H1 (cell line): ENCODE measurements around the gene SCD. TPM values are rescaled to one million over a fixed set of nuclear protein-coding genes. Genes with fewer than 3 reads are reported as not detected.
A peak's percentile ranks its signal among the peaks of the same experiment; 100 is the strongest.

ENCODE experiments used
- CTCF ChIA-PET: fragments of 300-600 bp; sonication (Branson Sonifier 250); formaldehyde crosslinking; loops from one replicate; lab custom pipeline; 2021; ENCODE audit not compliant: partially characterized antibody; lab: Charles Lee
- POLR2A ChIA-PET: fragments of 300-600 bp; sonication (Branson Sonifier 250); formaldehyde crosslinking; loops from one replicate; lab custom pipeline; 2021; ENCODE audit warnings: inconsistent platforms; ENCODE audit not compliant: partially characterized antibody; lab: Charles Lee
- DNase-seq, 2 experiments: peaks; one replicate each; pipeline versions ENCODE4 v3.0.0 to v3.0.0-alpha.2; 2010 to 2022; ENCODE audit warnings: low spot score in 2 of 2, low read depth in 1 of 2, mixed read lengths in 1 of 2
- FAIRE-seq: peaks from 2 replicates; lab custom pipeline; 2011; peaks lifted over from hg19 to GRCh38; lab: Jason Lieb, UNC
- H2AFZ ChIP-seq: 2 replicates; pipeline ENCODE4 v1.8.1; 2012; ENCODE audit warnings: low read length, inconsistent platforms
- H2AK5ac ChIP-seq: 2 replicates; pipeline ENCODE4 v1.6.1; 2013; ENCODE audit warnings: low read depth, low read length
- H2BK120ac ChIP-seq: replicated peaks from 2 replicates; pipeline ENCODE3; 2013; ENCODE audit warnings: low read depth, low read length, inconsistent platforms
- H2BK12ac ChIP-seq: 2 replicates; pipeline ENCODE4 v1.6.1; 2013; ENCODE audit warnings: low read depth, low read length
- H2BK15ac ChIP-seq: 2 replicates; pipeline ENCODE4 v1.6.1; 2013; ENCODE audit warnings: low read length
- H2BK20ac ChIP-seq: 2 replicates; pipeline ENCODE4 v1.6.1; 2013; ENCODE audit warnings: low read length
- H2BK5ac ChIP-seq: 2 replicates; pipeline ENCODE4 v1.6.1; 2013; ENCODE audit warnings: low read depth, low read length
- H3K14ac ChIP-seq: 2 replicates; pipeline ENCODE4 v1.6.1; 2013; ENCODE audit warnings: inconsistent platforms; ENCODE audit not compliant: insufficient read length
- H3K18ac ChIP-seq: 2 replicates; pipeline ENCODE4 v1.6.1; 2013; ENCODE audit warnings: low read length; ENCODE audit errors: extremely low read depth
- H3K23ac ChIP-seq: 2 replicates; pipeline ENCODE4 v1.6.1; 2013; ENCODE audit warnings: inconsistent platforms; ENCODE audit not compliant: insufficient read length
- H3K23me2 ChIP-seq: 2 replicates; pipeline ENCODE4 v1.6.1; 2013; ENCODE audit warnings: low read depth, low read length
- H3K27ac ChIP-seq: 2 replicates; pipeline ENCODE4 v1.6.1; 2011; ENCODE audit warnings: low read depth, low read length, inconsistent platforms
- H3K27me3 ChIP-seq, 4 experiments: replicated peaks in 1 of 4; 1 replicate in 1 of 4; 2 replicates in 3 of 4; pipeline versions ENCODE4 v1.6.1 to v1.8.1; 2011 to 2013; ENCODE audit warnings: low read length in 3 of 4, mild to moderate bottlenecking in 3 of 4, inconsistent platforms in 2 of 4, mixed read lengths in 2 of 4, moderate library complexity in 1 of 4; ENCODE audit not compliant: control insufficient read depth in 3 of 4, insufficient read depth in 3 of 4; ENCODE audit errors: extremely low read depth in 1 of 4
- H3K36me3 ChIP-seq, 4 experiments: 2 replicates each; pipeline versions ENCODE4 v1.6.1 to v1.8.1; 2011 to 2013; ENCODE audit warnings: mild to moderate bottlenecking in 4 of 4, low read length in 3 of 4, moderate library complexity in 2 of 4, control low read depth in 1 of 4, inconsistent platforms in 1 of 4; ENCODE audit not compliant: insufficient read depth in 4 of 4, control insufficient read depth in 2 of 4
- H3K4ac ChIP-seq: replicated peaks from 2 replicates; pipeline ENCODE3; 2013; ENCODE audit warnings: low read length, low read depth, mixed read lengths, inconsistent platforms; ENCODE audit not compliant: insufficient read length
- H3K4me1 ChIP-seq, 4 experiments: replicated peaks in 1 of 4; 1 replicate in 1 of 4; 2 replicates in 3 of 4; pipeline versions ENCODE4 v1.6.1 to v1.8.1; 2011 to 2013; ENCODE audit warnings: low read length in 3 of 4, inconsistent platforms in 2 of 4, mixed read lengths in 1 of 4; ENCODE audit not compliant: insufficient read depth in 4 of 4, control insufficient read depth in 3 of 4
- H3K4me2 ChIP-seq, 2 experiments: 2 replicates each; pipeline versions ENCODE4 v1.6.1 to v1.8.1; 2011 to 2013; ENCODE audit warnings: low read depth in 2 of 2, low read length in 2 of 2, control low read depth in 1 of 2, inconsistent platforms in 1 of 2, mild to moderate bottlenecking in 1 of 2; ENCODE audit not compliant: insufficient read depth in 1 of 2
- H3K4me3 ChIP-seq, 4 experiments: fragments of 200-600, 300-600 bp in 1 of 4; sonication (generic), shearing (Covaris generic), sonication (Bioruptor Twin) in 1 of 4; 2 replicates each; pipeline versions ENCODE4 v1.5.1 to v1.8.1; 2011 to 2016; ENCODE audit warnings: low read length in 4 of 4, low read depth in 3 of 4, control low read depth in 2 of 4, inconsistent platforms in 2 of 4, mild to moderate bottlenecking in 2 of 4, mixed read lengths in 1 of 4, moderate library complexity in 1 of 4; ENCODE audit not compliant: insufficient read depth in 2 of 4; ENCODE audit errors: extremely low read depth in 1 of 4
- H3K56ac ChIP-seq: replicated peaks from 2 replicates; pipeline ENCODE3; 2013; ENCODE audit warnings: low read depth, mild to moderate bottlenecking, mixed read lengths, low read length, inconsistent platforms; ENCODE audit not compliant: insufficient read length
- H3K79me1 ChIP-seq: 2 replicates; pipeline ENCODE4 v1.6.1; 2013; ENCODE audit warnings: low read depth, low read length, control low read depth
- H3K79me2 ChIP-seq, 2 experiments: 2 replicates each; pipeline versions ENCODE4 v1.6.1 to v1.8.1; 2012 to 2013; ENCODE audit warnings: low read length in 2 of 2, mild to moderate bottlenecking in 2 of 2, inconsistent platforms in 1 of 2; ENCODE audit not compliant: insufficient read depth in 2 of 2, control insufficient read depth in 1 of 2
- H3K9ac ChIP-seq, 4 experiments: replicated peaks in 1 of 4; 1 replicate in 1 of 4; 2 replicates in 3 of 4; pipeline versions ENCODE4 v1.6.1 to v1.8.1; 2011 to 2013; ENCODE audit warnings: low read depth in 3 of 4, low read length in 3 of 4, control low read depth in 2 of 4, mild to moderate bottlenecking in 2 of 4, moderate library complexity in 2 of 4, inconsistent platforms in 1 of 4; ENCODE audit errors: extremely low read depth in 1 of 4
- H3K9me3 ChIP-seq, 2 experiments: 2 replicates each; pipeline versions ENCODE4 v1.6.1 to v1.8.1; 2012 to 2013; ENCODE audit warnings: mild to moderate bottlenecking in 2 of 2, moderate library complexity in 2 of 2, control low read depth in 1 of 2, inconsistent platforms in 1 of 2, low read depth in 1 of 2, low read length in 1 of 2, mixed read lengths in 1 of 2; ENCODE audit not compliant: insufficient read depth in 2 of 2
- H4K20me1 ChIP-seq, 2 experiments: replicated peaks in 1 of 2; 2 replicates each; pipeline versions ENCODE3 to v1.8.1; 2011 to 2013; ENCODE audit warnings: inconsistent platforms in 2 of 2, low read length in 2 of 2, mild to moderate bottlenecking in 1 of 2; ENCODE audit not compliant: insufficient read depth in 2 of 2, control insufficient read depth in 1 of 2
- H4K5ac ChIP-seq: 2 replicates; pipeline ENCODE4 v1.6.1; 2013; ENCODE audit warnings: low read length, low read depth, mixed read lengths, inconsistent platforms; ENCODE audit not compliant: insufficient read length
- H4K8ac ChIP-seq: 2 replicates; pipeline ENCODE4 v1.8.0; 2013; ENCODE audit warnings: mild to moderate bottlenecking, moderate library complexity, low read length, inconsistent platforms; ENCODE audit not compliant: insufficient read depth; ENCODE audit errors: extremely low read depth
- H4K91ac ChIP-seq: replicated peaks from 2 replicates; pipeline ENCODE3; 2013; ENCODE audit warnings: low read length, mixed read lengths, inconsistent platforms; ENCODE audit not compliant: insufficient read length
- CEBPB ChIP-seq: IDR thresholded peaks from 2 replicates; pipeline ENCODE4 v1.6.1; 2012; ENCODE audit warnings: low read depth, low read length
- HDAC6 ChIP-seq: IDR thresholded peaks from one replicate; pipeline ENCODE4 v1.7.1; 2012; ENCODE audit warnings: low read depth, mild to moderate bottlenecking, inconsistent platforms, low read length, moderate library complexity
- KDM5A ChIP-seq: fragments of 200-600 bp; IDR thresholded peaks from 2 replicates; pipeline ENCODE4 v1.7.1; 2012; ENCODE audit warnings: mild to moderate bottlenecking, low read length, inconsistent platforms, mixed read lengths
- NANOG ChIP-seq: IDR thresholded peaks from 2 replicates; pipeline ENCODE4 v1.6.1; 2011; ENCODE audit warnings: low read length, low read depth, mild to moderate bottlenecking, inconsistent platforms; ENCODE audit not compliant: insufficient read depth, poor library complexity, severe bottlenecking
- NRF1 ChIP-seq: IDR thresholded peaks from 2 replicates; pipeline ENCODE4 v1.6.1; 2011; ENCODE audit warnings: mild to moderate bottlenecking, low read depth, low read length, improper control_type of control experiment
- PHF8 ChIP-seq: fragments of 200-600 bp; sonication (generic); conservative IDR thresholded peaks from 2 replicates; pipeline ENCODE4 v1.7.1; 2012; ENCODE audit warnings: low read depth, mild to moderate bottlenecking, inconsistent platforms, low read length, moderate library complexity
- POLR2AphosphoS5 ChIP-seq: IDR thresholded peaks from 2 replicates; pipeline ENCODE4 v1.6.1; 2011; ENCODE audit warnings: low read depth, low read length
- RAD21 ChIP-seq, 2 experiments: IDR thresholded peaks in 1 of 2; conservative IDR thresholded peaks in 1 of 2; 2 replicates each; pipeline ENCODE4 v1.6.1; 2011; ENCODE audit warnings: low read depth in 2 of 2, low read length in 2 of 2, improper control_type of control experiment in 1 of 2, inconsistent platforms in 1 of 2, mild to moderate bottlenecking in 1 of 2, moderate library complexity in 1 of 2
- RFX5 ChIP-seq: IDR thresholded peaks from 2 replicates; pipeline ENCODE4 v1.6.1; 2011; ENCODE audit warnings: low read depth, low read length, improper control_type of control experiment, borderline replicate concordance
- TAF1 ChIP-seq: IDR thresholded peaks from 2 replicates; pipeline ENCODE4 v1.6.1; 2011; ENCODE audit warnings: mild to moderate bottlenecking, low read depth, low read length
- WGBS, 2 experiments: shearing (Covaris generic) in 1 of 2; methylation state at CpG; one replicate each; pipeline versions ENCODE4 v1.1.6 to v1.1.7; 2013 to 2015; ENCODE audit warnings: low lambda C conversion rate in 2 of 2, mixed read lengths in 2 of 2, inconsistent platforms in 1 of 2, low coverage in 1 of 2, missing lambda C conversion rate in 1 of 2; ENCODE audit not compliant: insufficient replicate concordance in 2 of 2, insufficient coverage in 1 of 2, insufficient read length in 1 of 2; ENCODE audit errors: extremely low coverage in 1 of 2, missing lambda C conversion rate in 1 of 2; 5-methylcytosine and 5-hydroxymethylcytosine counted together
- polyA plus RNA-seq, 7 experiments: library from polyadenylated mRNA; depleted of rRNA in 3 of 7; stranded (reverse) in 5 of 7; unstranded in 2 of 7; fragments of >200 nt in 5 of 7; fragments of 200-250 nt in 2 of 7; gene quantifications; 1 replicate in 5 of 7; 2 replicates in 1 of 7; 4 replicates in 1 of 7; pipeline versions ENCODE4 v1.2.1 to v1.2.3, GENCODE V29; 2011 to 2013; ENCODE audit warnings: missing spikeins in 2 of 7, mixed read lengths in 2 of 7
- total RNA-seq: library from RNA; stranded (reverse); fragmentation: NEBNext Ultra II Directional; extraction: Animal tissue kit (Norgen Biotek cat#: 25700); gene quantifications from 2 replicates; pipeline ENCODE4 v1.2.1, GENCODE V29; 2021
- TF ChIP-seq, protein P1 (sequence below): IDR thresholded peaks from 2 replicates; pipeline ENCODE4 v1.6.1; 2011; ENCODE audit warnings: low read length, improper control_type of control experiment
- TF ChIP-seq, protein P2 (sequence below): IDR thresholded peaks from 2 replicates; pipeline ENCODE4 v1.6.1; 2012; ENCODE audit warnings: inconsistent platforms

SCD gene
- total and polyA plus RNA-seq, 2 of the 8 experiments (the other 6 are each of a cell fraction or from before 2014, with no cell fraction given) = 397 to 621 TPM

DNA sequence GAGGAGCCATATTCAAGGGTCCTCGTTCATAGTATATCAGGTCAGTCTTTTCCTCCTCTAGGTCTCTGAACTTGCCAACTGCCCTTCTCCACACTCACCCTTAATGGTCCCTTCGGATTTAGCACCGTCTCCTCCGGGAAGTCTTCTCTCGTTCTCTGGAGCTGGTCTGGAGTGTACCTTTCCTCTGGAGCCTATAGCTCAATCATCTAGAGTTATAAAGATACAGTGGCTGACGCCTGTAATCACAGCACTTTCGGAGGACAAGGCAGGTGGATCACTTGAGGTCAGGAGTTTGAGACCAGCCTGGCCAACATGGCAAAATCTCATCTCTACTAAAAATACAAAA lies 4.4 kb upstream of the SCD start:
- no peak overlapping the region for H3K23ac ChIP-seq
- no peak overlapping the region for H3K27ac ChIP-seq
- FAIRE-seq = no peak
- no peak for DNase-seq
- peak overlapping the region; percentile 18; the same call in 1 of the 2 replicates for H2BK5ac ChIP-seq
- no peak overlapping the region for H3K14ac ChIP-seq
- H3K27me3 ChIP-seq = no peaks in the 10 kb centered on the region; a peak in 2 of 7 replicates
- no peak overlapping the region for H3K4ac ChIP-seq
- H2AFZ ChIP-seq = peak overlapping the region; percentile 94; the same call in 1 of the 2 replicates
- no peak overlapping the region for H2BK12ac ChIP-seq
- H4K5ac ChIP-seq = no peak overlapping the region
- H3K4me3 ChIP-seq = no peak overlapping the region
- peaks cover 9 to 21% (median 10%) of the 10 kb centered on the region in 4 experiments for H3K4me1 ChIP-seq
- H3K56ac ChIP-seq = no peak overlapping the region
- no peak overlapping the region for H3K4me2 ChIP-seq
- H4K91ac ChIP-seq = no peak overlapping the region
- no peak overlapping the region for H2AK5ac ChIP-seq
- no peaks in the 10 kb centered on the region for H3K9me3 ChIP-seq
- no peaks in the 10 kb centered on the region for H3K79me1 ChIP-seq
- peak overlapping the region; percentile 11; the same call in 1 of the 2 replicates for H2BK20ac ChIP-seq
- 87% methylated on average over 7 of the region's 7 CpGs; no CpG with 5 or more reads in 1 of the 2 experiments for WGBS, 2 experiments
- no peaks in the 10 kb centered on the region for H4K20me1 ChIP-seq
- H3K79me2 ChIP-seq = peaks cover 6 to 12% of the 10 kb centered on the region in 2 experiments
- no peak overlapping the region for H3K9ac ChIP-seq
- no peak overlapping the region for H2BK120ac ChIP-seq
- ChIA-PET POLR2A (interaction anchor here (1.1 to 5.1 kb wide), 7 partner anchors 11 to 143 kb away, joined by 3 to 24 read pairs (median 4); no protein-coding TSS in a partner anchor), CTCF (interaction anchor here (0.6 to 21.7 kb wide), 22 partner anchors 9 to 1712 kb away, joined by 3 to 226 read pairs (median 4); partner anchors contain the start of genes PKD2L1 and SEC31B)
- H2BK15ac ChIP-seq = no peak overlapping the region
- H4K8ac ChIP-seq = no peak overlapping the region
- H3K23me2 ChIP-seq = peaks cover 6% of the 10 kb centered on the region
- no peak overlapping the region for H3K18ac ChIP-seq
- no peaks in the 10 kb centered on the region; a peak in 1 of 8 replicates for H3K36me3 ChIP-seq
- TF ChIP-seq NRF1 (no peak), HDAC6 (no peak), TAF1 (no peak), NANOG (no peak), POLR2AphosphoS5 (no peak), RAD21 (IDR thresholded peaks at IDR 0.05 in 1 of 2, conservative IDR thresholded peaks at IDR 0.05 in 1 of 2; ENCODE audit: low read depth in 2 of 2, low read length in 2 of 2) (no peak), CEBPB (no peak), RFX5 (no peak), PHF8 (no peak), KDM5A (no peak)
- TF ChIP-seq, protein P1, sequence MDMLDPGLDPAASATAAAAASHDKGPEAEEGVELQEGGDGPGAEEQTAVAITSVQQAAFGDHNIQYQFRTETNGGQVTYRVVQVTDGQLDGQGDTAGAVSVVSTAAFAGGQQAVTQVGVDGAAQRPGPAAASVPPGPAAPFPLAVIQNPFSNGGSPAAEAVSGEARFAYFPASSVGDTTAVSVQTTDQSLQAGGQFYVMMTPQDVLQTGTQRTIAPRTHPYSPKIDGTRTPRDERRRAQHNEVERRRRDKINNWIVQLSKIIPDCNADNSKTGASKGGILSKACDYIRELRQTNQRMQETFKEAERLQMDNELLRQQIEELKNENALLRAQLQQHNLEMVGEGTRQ = no peak
- TF ChIP-seq, protein P2, sequence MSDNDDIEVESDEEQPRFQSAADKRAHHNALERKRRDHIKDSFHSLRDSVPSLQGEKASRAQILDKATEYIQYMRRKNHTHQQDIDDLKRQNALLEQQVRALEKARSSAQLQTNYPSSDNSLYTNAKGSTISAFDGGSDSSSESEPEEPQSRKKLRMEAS = no peak
